Activated B cell treated with CpG ODN at 0.5 μM for 24 hours (primary cell): ENCODE measurements around the gene USP31. TPM values are rescaled to one million over a fixed set of nuclear protein-coding genes. Genes with fewer than 3 reads are reported as not detected.

Experiments
- ATAC-seq: fragments of 200-7000 bp; cut with Tn5 transposase; one replicate; pipeline ENCODE4 v1.10.0; 2021; ENCODE audit warnings: low read depth, mild to moderate bottlenecking, moderate library complexity
- CTCF ChIA-PET: fragments of 350-600 bp; sonication (Branson Sonifier 250); formaldehyde crosslinking; loops from one replicate; lab custom pipeline; 2021; ENCODE audit warnings: antibody characterized with exemption; lab: Charles Lee
- POLR2A ChIA-PET: fragments of 350-600 bp; sonication (Branson Sonifier 250); formaldehyde crosslinking; loops from one replicate; lab custom pipeline; 2021; ENCODE audit warnings: antibody characterized with exemption; lab: Charles Lee
- DNase-seq: peaks from one replicate; pipeline ENCODE4 v3.0.0; 2022
- H3K27ac Mint-ChIP-seq: one replicate; pipeline ENCODE4 v1.8.0; 2020; ENCODE audit warnings: mixed read lengths
- H3K27me3 Mint-ChIP-seq: one replicate; pipeline ENCODE4 v1.8.0; 2021; ENCODE audit warnings: mixed read lengths
- H3K36me3 Mint-ChIP-seq: one replicate; pipeline ENCODE4 v1.8.0; 2021; ENCODE audit warnings: low read depth, mixed read lengths
- H3K4me1 Mint-ChIP-seq: one replicate; pipeline ENCODE4 v1.8.0; 2021; ENCODE audit warnings: mixed read lengths
- H3K4me3 Mint-ChIP-seq: one replicate; pipeline ENCODE4 v1.8.0; 2020; ENCODE audit warnings: mild to moderate bottlenecking, mixed read lengths
- H3K9me3 Mint-ChIP-seq: one replicate; pipeline ENCODE4 v1.8.0; 2020; ENCODE audit warnings: mixed read lengths
- CTCF ChIP-seq: fragments of 200-600 bp; IDR thresholded peaks from one replicate; pipeline ENCODE4 v1.8.0; 2022; ENCODE audit warnings: antibody characterized with exemption, mild to moderate bottlenecking
- intact Hi-C: fragments of 100-400 bp; cut with micrococcal nuclease; formaldehyde crosslinking; loops from one replicate; pipeline ENCODE4 v1.15.1; 2024
- total RNA-seq: library from RNA; stranded (reverse); gene quantifications from 2 replicates; pipeline ENCODE4 v1.2.3, GENCODE V29; 2022

USP31 gene
- total RNA-seq, 1 donor from 2014 or later = 4.6 TPM

DNA sequence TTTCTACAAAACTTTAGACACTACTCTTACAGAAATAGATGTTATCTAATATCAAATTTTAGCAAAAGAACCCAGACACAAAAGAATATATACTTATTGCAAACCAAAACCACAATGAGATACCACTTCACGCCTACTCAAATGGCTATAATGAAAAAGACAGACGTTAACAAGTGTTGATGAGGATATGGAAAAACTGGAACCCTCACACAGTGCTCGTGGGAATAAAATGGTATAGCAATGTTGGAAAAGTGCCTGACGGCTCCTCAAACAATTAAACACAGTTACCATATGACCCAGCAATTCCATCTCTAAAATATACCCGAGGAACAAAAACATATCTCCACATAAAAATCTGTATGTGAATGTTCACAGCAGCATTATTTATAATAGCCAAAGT, 27.1 kb downstream of the USP31 start:
- Mint-ChIP-seq H3K4me1 (no peaks in the 10 kb centered on the region), H3K4me3 (no peak overlapping the region), H3K36me3 (no peaks in the 10 kb centered on the region), H3K27ac (no peak overlapping the region), H3K27me3 (no peaks in the 10 kb centered on the region), H3K9me3 (no peaks in the 10 kb centered on the region)
- intact Hi-C loops = no loop called here
- no peak for DNase-seq
- ChIA-PET CTCF (no interaction called here), POLR2A (no interaction called here)
- no peak for TF ChIP-seq CTCF
- no peak for ATAC-seq

GRCh38 chr16:23121024-23121423, 28.2 kb downstream of the USP31 start:
- H3K27me3 Mint-ChIP-seq = no peaks in the 10 kb centered on the region
- TF ChIP-seq CTCF = no peak
- no peak for ATAC-seq
- no peak for DNase-seq
- ChIA-PET POLR2A (no interaction called here), CTCF (no interaction called here)
- H3K36me3 Mint-ChIP-seq = no peaks in the 10 kb centered on the region
- no peak overlapping the region for H3K4me3 Mint-ChIP-seq
- no peak overlapping the region for H3K27ac Mint-ChIP-seq
- intact Hi-C loops = no loop called here
- no peaks in the 10 kb centered on the region for H3K9me3 Mint-ChIP-seq
- no peaks in the 10 kb centered on the region for H3K4me1 Mint-ChIP-seq

- ChIA-PET POLR2A (no interaction called here), CTCF (no interaction called here)
- TF ChIP-seq CTCF = no peak
- Mint-ChIP-seq H3K27me3 (no peaks in the 10 kb centered on the region), H3K9me3 (no peaks in the 10 kb centered on the region), H3K4me1 (no peaks in the 10 kb centered on the region), H3K36me3 (no peaks in the 10 kb centered on the region), H3K4me3 (no peak overlapping the region), H3K27ac (no peak overlapping the region)
- no peak for DNase-seq
- intact Hi-C loops = no loop called here
- ATAC-seq = no peak
These were observed 28.7 kb downstream of the USP31 start for GRCh38 chr16:23120562-23120961.

DNA sequence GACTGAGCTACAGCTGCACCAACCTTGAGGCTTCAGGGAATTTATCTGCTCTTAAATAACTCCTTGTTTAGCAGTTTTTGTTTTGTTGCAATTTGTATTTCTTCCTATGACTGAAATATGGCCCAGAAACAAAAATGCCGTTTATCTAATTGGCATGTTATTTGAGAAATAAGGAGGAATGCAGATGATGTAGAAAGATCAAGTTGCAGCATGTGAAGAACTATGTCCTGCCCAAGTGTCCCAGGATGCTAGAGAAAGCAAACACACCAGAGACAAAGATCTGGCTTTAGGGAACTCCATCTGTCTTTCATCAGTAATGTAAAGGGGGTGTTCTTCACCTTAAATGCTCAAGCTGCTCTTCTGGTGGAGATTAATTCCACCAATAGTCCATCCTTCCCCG, 29.7 kb downstream of the USP31 start:
- POLR2A ChIA-PET = no interaction called here
- no peak for ATAC-seq
- H3K4me3 Mint-ChIP-seq = no peak overlapping the region
- no peaks in the 10 kb centered on the region for H3K9me3 Mint-ChIP-seq
- CTCF ChIA-PET = no interaction called here
- intact Hi-C loops = no loop called here
- no peak for TF ChIP-seq CTCF
- no peak for DNase-seq
- H3K36me3 Mint-ChIP-seq = no peaks in the 10 kb centered on the region
- no peak overlapping the region for H3K27ac Mint-ChIP-seq
- no peaks in the 10 kb centered on the region for H3K4me1 Mint-ChIP-seq
- no peaks in the 10 kb centered on the region for H3K27me3 Mint-ChIP-seq

- Mint-ChIP-seq H3K4me3 (no peak overlapping the region), H3K9me3 (no peaks in the 10 kb centered on the region), H3K36me3 (no peaks in the 10 kb centered on the region), H3K4me1 (no peaks in the 10 kb centered on the region), H3K27ac (no peak overlapping the region), H3K27me3 (no peaks in the 10 kb centered on the region)
- intact Hi-C loops = no loop called here
- TF ChIP-seq CTCF = no peak
- POLR2A ChIA-PET = no interaction called here
- no peak for ATAC-seq
- CTCF ChIA-PET = no interaction called here
- no peak for DNase-seq
These were observed 34.9 kb downstream of the USP31 start for GRCh38 chr16:23114131-23114904.
